Sigmoid colon (tissue), 4 donors: ENCODE measurements around the gene NSFL1C.

Experiments
- CTCF ChIP-seq, 4 experiments: fragments of 450-650 bp in 3 of 4; fragments of 200-600 bp in 1 of 4; IDR thresholded peaks; one replicate each; pipeline ENCODE4 v1.5.1; 2016 to 2019; ENCODE audit warnings: antibody characterized with exemption in 4 of 4, mild to moderate bottlenecking in 3 of 4, moderate library complexity in 2 of 4
- POLR2A ChIP-seq, 2 donors: fragments of 450-650 bp; IDR thresholded peaks; one replicate each; pipeline ENCODE4 v1.6.1; 2016; ENCODE audit warnings: antibody characterized with exemption in 2 of 2, mild to moderate bottlenecking in 2 of 2, moderate library complexity in 2 of 2
- POLR2AphosphoS5 ChIP-seq, 4 donors: sonication (generic); formaldehyde crosslinking; IDR thresholded peaks; one replicate each; pipeline ENCODE4 v1.6.1; 2017; ENCODE audit warnings: antibody characterized with exemption in 4 of 4

GRCh38 chr20:1471242-1471641, 4.6 kb upstream of the NSFL1C start:
- TF ChIP-seq POLR2A (IDR thresholded peaks at IDR 0.05) (no peak), CTCF (IDR thresholded peaks at IDR 0.05) (no peak), POLR2AphosphoS5 (IDR thresholded peaks at IDR 0.05) (no peak)
